Measurements from ENCODE around the gene NLGN2.

NLGN2 gene

DNA sequence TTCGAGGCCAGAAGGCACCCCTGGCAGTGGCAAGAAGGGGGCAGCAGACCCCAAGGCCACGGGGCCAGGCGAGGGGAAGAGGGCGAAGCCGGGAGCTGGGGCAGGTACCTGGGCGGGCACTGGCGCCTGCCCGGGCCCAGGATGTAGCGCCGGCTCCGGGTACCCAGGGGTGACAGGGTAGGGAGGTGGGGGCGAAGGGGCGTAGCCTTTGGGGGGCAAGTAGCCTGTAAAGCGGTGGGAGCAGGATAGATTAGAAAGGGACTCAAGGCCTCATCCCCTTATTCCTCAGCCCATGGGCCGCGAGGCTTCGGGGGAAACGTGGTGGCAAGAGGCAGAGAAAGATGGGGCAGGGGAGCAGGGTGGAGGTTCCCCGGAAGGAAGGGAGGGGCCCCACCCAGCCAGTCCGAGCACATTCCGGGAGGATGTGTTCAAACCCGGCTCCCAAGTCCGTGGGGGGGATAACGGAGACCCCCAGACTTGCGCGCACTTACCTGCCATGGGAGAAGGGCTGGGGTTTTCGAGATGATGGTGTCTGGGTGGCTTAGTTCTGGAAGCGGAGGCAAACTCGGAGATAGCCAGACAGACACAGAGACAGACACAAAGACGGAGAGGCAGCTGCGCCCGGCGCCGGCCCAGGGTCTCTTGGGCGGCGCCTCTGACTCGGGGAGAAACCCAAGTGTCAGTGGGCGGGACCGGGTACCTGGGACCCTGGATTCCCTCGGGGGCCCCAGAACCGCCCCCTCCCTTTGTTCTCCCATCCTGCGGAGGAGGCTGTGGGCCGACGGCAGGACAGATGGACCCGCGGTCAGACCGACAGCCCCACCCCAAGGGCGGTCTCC, 13.8 kb upstream of the NLGN2 start:
- Histone ChIP-seq H3K27ac (ENCODE audit: low read length) (no peak overlapping the region), H3K4me3 (ENCODE audit: low read length) (peak overlapping the region; percentile 93), H3K4me1 (ENCODE audit: insufficient read depth, low read length) (no peaks in the 10 kb centered on the region)

DNA sequence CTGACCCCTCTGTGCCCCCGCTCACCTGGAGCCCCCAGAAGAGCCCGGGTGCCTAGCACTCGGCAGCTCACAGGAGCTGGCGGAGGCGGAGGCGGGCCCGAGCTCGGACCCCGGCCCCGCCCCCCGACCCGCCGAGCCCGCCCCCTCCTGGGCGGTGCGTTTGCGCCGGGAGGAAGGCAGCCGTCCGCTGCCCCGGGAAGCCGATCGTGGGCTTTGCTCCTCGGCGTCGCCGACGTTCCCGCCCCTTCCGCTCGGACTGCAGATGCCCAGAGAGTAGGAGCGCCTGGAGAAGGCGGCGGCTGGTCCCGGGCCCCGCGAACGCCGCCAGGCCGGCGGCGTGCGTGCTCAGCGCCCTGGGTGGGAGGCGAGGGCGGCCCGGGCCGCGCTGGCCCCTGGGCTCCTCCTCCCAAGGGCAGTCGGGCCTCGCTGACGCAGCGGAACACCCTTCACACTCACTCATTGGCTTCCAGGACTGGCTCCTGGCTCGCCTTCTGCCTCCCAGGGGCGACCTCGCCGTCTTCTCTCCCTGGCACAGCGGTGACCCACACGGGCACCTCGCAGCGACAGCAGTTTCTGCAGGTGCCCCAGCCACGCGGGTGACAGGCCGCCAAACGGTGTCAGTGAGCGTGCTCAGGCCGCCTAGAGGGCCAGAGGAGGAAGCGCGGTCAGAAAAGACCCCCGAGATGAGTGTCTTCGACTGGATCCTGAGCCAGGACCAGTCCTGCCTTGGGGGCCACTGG, 13.0 kb upstream of the NLGN2 start, which contains the start of gene PLSCR3:
TSS of gene PLSCR3 (minus strand) at position 74 of the 740 bp plus-strand sequence. CDS start 415 bp downstream, outside the sequence.
- Histone ChIP-seq H3K9me3 (ENCODE audit: insufficient read depth, low read depth, low read length) (no peaks in the 10 kb centered on the region), H3K9ac (ENCODE audit: low read depth, low read length) (peak within 1 kb of the TSS; percentile 75), H3K36me3 (ENCODE audit: insufficient read depth, low read depth, low read length) (peaks cover 28% of the 10 kb centered on the region; the same call in 1 of the 2 replicates), H3K4me1 (ENCODE audit: insufficient read depth, low read length) (no peaks in the 10 kb centered on the region), H3K27ac (ENCODE audit: low read length) (no peak within 1 kb of the TSS), H3K27me3 (ENCODE audit: insufficient read depth, low read length) (no peaks in the 10 kb centered on the region; the same call in 1 of the 2 replicates), H3K4me3 (ENCODE audit: low read length) (peak within 1 kb of the TSS; percentile 93)

More for the DNA sequence above, 13.8 kb upstream of the NLGN2 start:
- peak overlapping the region; percentile 75; the same call in 1 of the 2 replicates for H3K9ac ChIP-seq (ENCODE audit: low read depth, low read length)
- H3K27me3 ChIP-seq (ENCODE audit: insufficient read depth, low read length), result no peaks in the 10 kb centered on the region; the same call in 1 of the 2 replicates
- H3K36me3 ChIP-seq (ENCODE audit: insufficient read depth, low read depth, low read length), result peaks cover 36% of the 10 kb centered on the region; the same call in 1 of the 2 replicates
- H3K9me3 ChIP-seq (ENCODE audit: insufficient read depth, low read depth, low read length), result no peaks in the 10 kb centered on the region

DNA sequence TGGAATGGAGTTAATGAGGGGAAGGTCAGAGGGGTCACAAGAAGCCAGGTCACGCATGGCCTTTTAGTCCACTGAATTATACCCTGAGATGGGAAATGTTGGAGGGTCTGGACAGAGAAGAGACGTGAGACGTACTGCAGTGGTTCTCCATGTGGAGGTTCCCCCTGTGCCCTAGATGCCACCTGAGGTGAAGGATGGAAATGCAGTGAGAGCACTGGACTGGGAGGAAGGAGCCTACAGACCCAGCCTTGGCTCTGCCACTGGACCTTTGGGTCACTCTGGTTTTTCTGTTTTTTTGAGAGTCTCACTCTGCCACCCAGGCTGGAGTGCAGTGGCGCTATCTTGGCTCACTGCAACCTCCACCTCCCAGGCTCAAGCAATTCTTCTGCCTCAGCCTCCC, 11.5 kb upstream of the NLGN2 start:
- Histone ChIP-seq H3K36me3 (ENCODE audit: insufficient read depth, low read depth, low read length) (peaks cover 13% of the 10 kb centered on the region; the same call in 1 of the 2 replicates), H3K27me3 (ENCODE audit: insufficient read depth, low read length) (no peaks in the 10 kb centered on the region; the same call in 1 of the 2 replicates), H3K4me3 (ENCODE audit: low read length) (no peak overlapping the region), H3K9me3 (ENCODE audit: insufficient read depth, low read depth, low read length) (no peaks in the 10 kb centered on the region), H3K4me1 (ENCODE audit: insufficient read depth, low read length) (no peaks in the 10 kb centered on the region), H3K9ac (ENCODE audit: low read depth, low read length) (no peak overlapping the region), H3K27ac (ENCODE audit: low read length) (no peak overlapping the region)

DNA sequence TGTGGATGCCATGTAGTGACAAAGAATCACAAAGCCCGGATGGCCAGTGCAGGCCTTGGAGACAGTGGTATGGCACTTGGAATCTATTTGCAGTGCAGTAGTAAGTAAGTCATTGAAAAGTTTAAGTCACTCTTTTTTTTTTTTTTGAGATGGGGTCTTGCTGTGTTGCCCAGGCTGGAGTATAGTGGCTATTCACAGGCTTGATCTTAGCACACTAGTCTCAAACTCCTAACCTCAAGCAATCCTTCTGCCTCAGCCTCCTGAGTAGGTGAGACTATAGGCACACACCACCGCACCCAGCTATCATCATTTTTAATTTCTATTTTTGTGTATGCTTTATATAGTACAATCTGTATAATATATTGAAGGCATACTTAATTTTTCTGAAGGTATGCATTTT, 9.0 kb upstream of the NLGN2 start:
- H3K36me3 ChIP-seq (ENCODE audit: insufficient read depth, low read depth, low read length), result no peaks in the 10 kb centered on the region
- no peak overlapping the region for H3K4me3 ChIP-seq (ENCODE audit: low read length)
- H3K4me1 ChIP-seq (ENCODE audit: insufficient read depth, low read length), result peaks cover 4% of the 10 kb centered on the region; the same call in 1 of the 2 replicates
- no peak overlapping the region for H3K27ac ChIP-seq (ENCODE audit: low read length)
- no peaks in the 10 kb centered on the region; the same call in 1 of the 2 replicates for H3K27me3 ChIP-seq (ENCODE audit: insufficient read depth, low read length)
- H3K9ac ChIP-seq (ENCODE audit: low read depth, low read length), result no peak overlapping the region
- no peaks in the 10 kb centered on the region for H3K9me3 ChIP-seq (ENCODE audit: insufficient read depth, low read depth, low read length)

DNA sequence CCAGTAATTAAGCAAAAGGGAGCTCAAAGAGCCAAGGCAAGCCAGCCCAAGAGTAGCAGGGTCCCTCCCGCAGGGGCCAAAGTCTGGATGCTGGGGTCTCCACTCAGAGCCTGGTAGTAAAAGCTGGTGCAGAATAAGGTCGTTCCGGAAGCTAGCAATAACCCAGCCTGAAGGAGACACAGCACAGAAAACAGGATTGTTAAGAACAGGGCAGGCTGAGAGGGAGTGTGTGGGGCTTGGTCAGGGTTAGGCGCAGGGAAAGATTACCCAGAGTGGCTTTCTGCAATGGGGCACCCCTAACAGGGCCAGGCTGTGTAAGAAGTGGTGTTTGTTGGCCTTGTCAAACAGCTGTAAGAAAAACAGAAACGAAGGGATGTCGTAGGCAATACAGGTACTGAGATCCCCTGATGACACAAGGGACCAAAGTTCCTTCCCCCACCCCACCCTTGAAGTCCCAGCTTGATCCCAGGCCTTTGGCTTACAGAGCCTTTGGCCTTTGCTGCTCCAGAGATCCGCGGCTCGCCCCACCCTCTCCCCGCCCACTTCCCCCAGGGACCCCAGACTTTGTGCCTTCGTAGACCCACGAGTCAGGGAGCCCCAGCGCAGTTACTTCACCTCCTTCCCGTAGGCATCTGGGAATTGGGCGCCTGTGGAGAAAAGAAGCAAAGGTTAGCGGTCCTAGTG, 4.5 kb upstream of the NLGN2 start:
- Histone ChIP-seq H3K27ac (ENCODE audit: low read length) (peak overlapping the region; percentile 75), H3K9ac (ENCODE audit: low read depth, low read length) (peak overlapping the region; percentile 76; the same call in 1 of the 2 replicates), H3K36me3 (ENCODE audit: insufficient read depth, low read depth, low read length) (no peaks in the 10 kb centered on the region), H3K4me1 (ENCODE audit: insufficient read depth, low read length) (peaks cover 8% of the 10 kb centered on the region; the same call in 1 of the 2 replicates), H3K9me3 (ENCODE audit: insufficient read depth, low read depth, low read length) (no peaks in the 10 kb centered on the region), H3K4me3 (ENCODE audit: low read length) (peak overlapping the region; percentile 89), H3K27me3 (ENCODE audit: insufficient read depth, low read length) (no peaks in the 10 kb centered on the region)

DNA sequence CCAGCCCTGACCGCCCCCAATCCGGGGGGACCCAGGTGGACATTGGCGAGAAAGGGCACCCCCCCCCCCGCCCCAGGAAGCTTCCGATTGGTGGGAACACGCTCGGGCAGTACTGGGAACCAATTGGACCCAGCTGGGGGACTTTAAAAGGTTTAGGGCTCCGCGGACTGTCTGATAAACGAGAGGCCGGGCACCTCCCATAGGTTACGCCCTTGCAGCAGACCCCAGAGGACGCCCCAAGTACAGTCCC, 4.0 kb upstream of the NLGN2 start:
- Histone ChIP-seq H3K4me3 (ENCODE audit: low read length) (peak overlapping the region; percentile 89), H3K27me3 (ENCODE audit: insufficient read depth, low read length) (no peaks in the 10 kb centered on the region), H3K27ac (ENCODE audit: low read length) (peak overlapping the region; percentile 75)

DNA sequence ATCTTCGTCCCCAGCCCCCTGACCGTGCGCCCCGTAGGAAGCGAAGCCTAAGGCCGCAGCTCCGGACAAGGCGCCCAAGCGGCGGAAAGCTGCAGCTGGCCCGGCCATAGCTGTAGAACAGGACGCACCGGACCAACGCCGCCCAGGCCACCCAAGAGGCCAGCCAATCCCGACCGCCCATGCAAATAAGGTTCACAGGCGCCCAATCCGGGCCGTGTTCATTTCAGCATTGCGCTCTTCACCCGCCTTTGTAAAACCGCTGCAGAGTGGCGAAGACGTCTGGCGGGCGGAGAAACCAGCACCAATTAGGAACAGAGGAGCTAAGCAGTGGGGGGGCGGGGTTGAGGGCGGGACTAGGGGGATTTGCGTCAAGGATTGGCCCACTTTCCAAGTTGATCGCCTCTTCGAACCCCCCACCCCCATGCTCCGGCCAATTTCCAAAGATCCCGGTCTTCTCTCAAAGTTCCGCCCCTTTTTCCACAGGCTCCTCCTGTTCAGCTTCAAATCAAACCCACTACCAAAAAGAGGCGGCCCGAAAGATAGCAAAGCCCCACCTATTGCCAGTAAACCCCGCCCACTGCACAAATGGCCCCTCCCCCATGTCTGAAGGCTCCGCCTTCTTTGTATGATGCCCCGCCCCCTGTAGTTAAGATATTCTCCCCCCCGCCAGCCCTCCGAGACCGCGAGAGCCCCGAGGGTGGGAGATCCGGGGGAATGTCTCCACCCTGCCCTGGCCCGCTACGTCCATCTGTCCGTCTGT, 3.5 kb upstream of the NLGN2 start, which contains the start of gene TMEM256:
TSS of gene TMEM256 (minus strand) at position 121 of the 760 bp plus-strand sequence. CDS start at position 108, 13 bp downstream.
- Histone ChIP-seq H3K9ac (ENCODE audit: low read depth, low read length) (peak within 1 kb of the TSS; percentile 83; the same call in 1 of the 2 replicates), H3K27ac (ENCODE audit: low read length) (peak within 1 kb of the TSS; percentile 75), H3K36me3 (ENCODE audit: insufficient read depth, low read depth, low read length) (peaks cover 6% of the 10 kb centered on the region), H3K4me3 (ENCODE audit: low read length) (peak within 1 kb of the TSS; percentile 89), H3K9me3 (ENCODE audit: insufficient read depth, low read depth, low read length) (no peaks in the 10 kb centered on the region), H3K27me3 (ENCODE audit: insufficient read depth, low read length) (no peaks in the 10 kb centered on the region), H3K4me1 (ENCODE audit: insufficient read depth, low read length) (peaks cover 8% of the 10 kb centered on the region; the same call in 1 of the 2 replicates)

More for the DNA sequence above, 4.0 kb upstream of the NLGN2 start:
- Histone ChIP-seq H3K36me3 (ENCODE audit: insufficient read depth, low read depth, low read length) (peaks cover 1% of the 10 kb centered on the region; the same call in 1 of the 2 replicates), H3K9me3 (ENCODE audit: insufficient read depth, low read depth, low read length) (no peaks in the 10 kb centered on the region), H3K4me1 (ENCODE audit: insufficient read depth, low read length) (peaks cover 8% of the 10 kb centered on the region; the same call in 1 of the 2 replicates), H3K9ac (ENCODE audit: low read depth, low read length) (peak overlapping the region; percentile 76; the same call in 1 of the 2 replicates)

DNA sequence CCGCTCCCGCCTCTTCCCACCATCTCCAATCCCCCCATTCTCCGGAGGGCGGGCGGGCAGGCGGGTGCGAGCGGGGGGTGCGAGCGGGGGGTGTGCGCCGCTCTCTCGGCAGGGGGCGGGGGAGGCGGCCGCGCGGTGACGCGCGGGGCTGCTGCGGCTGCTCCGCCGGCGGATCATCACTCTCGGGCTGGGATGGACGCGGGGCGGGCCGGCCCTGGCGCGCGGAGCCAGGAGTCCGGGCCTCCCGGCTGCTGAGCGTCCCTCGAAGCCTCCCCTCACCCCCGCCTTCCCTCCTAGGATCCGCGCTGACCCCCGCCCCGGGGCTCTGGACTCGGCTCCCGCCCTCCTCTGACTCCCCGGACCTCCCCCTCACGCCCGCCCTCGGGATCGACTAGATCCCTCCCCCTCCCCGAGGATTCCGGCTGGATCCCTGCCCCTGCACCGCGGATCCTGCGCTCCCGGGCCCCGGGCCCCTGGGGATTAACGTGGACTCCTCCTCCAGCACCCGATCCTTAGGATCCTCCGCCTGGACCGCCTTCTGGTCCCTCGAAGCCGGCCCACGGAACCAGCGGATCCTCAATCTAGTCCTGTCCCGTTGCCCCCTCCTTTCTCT, 2.8 kb upstream of the NLGN2 start:
- H3K27ac ChIP-seq (ENCODE audit: low read length), result no peak overlapping the region
- H3K4me3 ChIP-seq (ENCODE audit: low read length), result peak overlapping the region; percentile 89
- no peaks in the 10 kb centered on the region for H3K27me3 ChIP-seq (ENCODE audit: insufficient read depth, low read length)
- H3K4me1 ChIP-seq (ENCODE audit: insufficient read depth, low read length), result peaks cover 8% of the 10 kb centered on the region; the same call in 1 of the 2 replicates
- peaks cover 13% of the 10 kb centered on the region for H3K36me3 ChIP-seq (ENCODE audit: insufficient read depth, low read depth, low read length)
- H3K9me3 ChIP-seq (ENCODE audit: insufficient read depth, low read depth, low read length), result no peaks in the 10 kb centered on the region
- peak overlapping the region; percentile 83; the same call in 1 of the 2 replicates for H3K9ac ChIP-seq (ENCODE audit: low read depth, low read length)

DNA sequence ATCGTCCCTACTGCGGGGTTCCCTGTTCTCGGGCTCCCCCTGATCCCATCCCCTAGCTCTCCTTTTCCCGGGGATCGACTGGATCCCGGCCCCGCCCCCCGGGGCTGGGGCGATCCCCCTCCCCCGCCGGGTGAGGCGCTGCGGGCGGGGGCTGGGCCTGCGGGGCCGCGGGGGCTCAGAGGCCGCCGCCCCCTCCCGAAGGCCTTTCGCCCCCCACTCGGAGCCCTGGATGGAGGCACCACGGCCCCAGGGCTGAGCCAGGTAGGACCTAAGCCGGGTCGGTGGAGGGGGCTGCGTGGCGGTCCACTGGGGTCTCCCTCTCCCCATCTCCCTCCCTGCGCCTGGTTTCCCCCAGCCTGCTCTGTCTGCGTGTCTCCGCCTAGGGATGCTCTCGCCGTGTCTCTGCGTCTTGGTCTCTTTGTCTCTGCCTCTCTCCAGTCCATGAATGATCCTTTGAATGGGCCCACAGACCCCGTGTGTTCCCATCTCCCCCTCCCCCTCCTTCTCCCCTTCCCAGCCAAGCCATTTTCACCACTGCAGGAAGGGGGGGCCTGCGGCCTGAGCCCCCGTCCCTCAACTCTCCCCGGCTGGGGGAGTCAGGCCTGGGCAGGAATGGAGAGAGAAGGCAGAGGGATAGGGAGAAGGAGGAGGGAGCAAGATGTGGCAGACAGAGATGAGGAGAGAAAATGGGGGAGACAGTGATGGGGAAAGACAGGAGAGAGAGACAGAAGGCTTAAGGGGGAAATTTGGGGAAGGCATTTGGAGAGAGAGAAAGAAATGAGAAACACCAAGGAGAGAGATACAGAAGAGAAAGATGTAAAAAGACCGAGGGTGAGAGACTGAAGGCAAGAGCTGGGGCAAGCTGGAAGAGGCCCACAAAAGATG, 2.1 kb upstream of the NLGN2 start:
- H3K4me1 ChIP-seq (ENCODE audit: insufficient read depth, low read length), result peaks cover 8% of the 10 kb centered on the region; the same call in 1 of the 2 replicates
- peaks cover 19% of the 10 kb centered on the region for H3K36me3 ChIP-seq (ENCODE audit: insufficient read depth, low read depth, low read length)
- H3K9me3 ChIP-seq (ENCODE audit: insufficient read depth, low read depth, low read length), result no peaks in the 10 kb centered on the region
- H3K4me3 ChIP-seq (ENCODE audit: low read length), result peak overlapping the region; percentile 89
- no peaks in the 10 kb centered on the region for H3K27me3 ChIP-seq (ENCODE audit: insufficient read depth, low read length)
- H3K27ac ChIP-seq (ENCODE audit: low read length), result no peak overlapping the region
- H3K9ac ChIP-seq (ENCODE audit: low read depth, low read length), result peak overlapping the region; percentile 83; the same call in 1 of the 2 replicates
